HepG2 (cell line): ENCODE measurements around the gene DIP2C. TPM values are rescaled to one million over a fixed set of nuclear protein-coding genes. Genes with fewer than 3 reads are reported as not detected.
A peak's percentile ranks its signal among the peaks of the same experiment; 100 is the strongest.

Source experiments
- ATF7-NPFF ChIP-seq: sonication (generic); formaldehyde crosslinking; IDR thresholded peaks from 2 replicates; pipeline ENCODE4 v1.8.1; 2023; ENCODE audit warnings: mild to moderate bottlenecking, low read depth, missing genetic modification reagents, moderate library complexity
- CENPX ChIP-seq: sonication (generic); formaldehyde crosslinking; IDR thresholded peaks from 2 replicates; pipeline ENCODE4 v1.9.0; 2021; ENCODE audit warnings: mild to moderate bottlenecking, missing genetic modification reagents, moderate library complexity
- EP300 ChIP-seq, 3 experiments: sonication (generic) in 1 of 3; formaldehyde crosslinking in 1 of 3; IDR thresholded peaks; 2 replicates each; pipeline versions ENCODE4 v1.5.1 to v1.6.1; 2011 to 2020; ENCODE audit warnings: low read depth in 2 of 3, low read length in 2 of 3, borderline replicate concordance in 1 of 3, improper control_type of control experiment in 1 of 3, mild to moderate bottlenecking in 1 of 3, missing genetic modification reagents in 1 of 3, moderate library complexity in 1 of 3
- MTA1 ChIP-seq: sonication (generic); formaldehyde crosslinking; IDR thresholded peaks from 2 replicates; pipeline ENCODE4 v1.4.0; 2020; ENCODE audit warnings: missing genetic modification reagents, mild to moderate bottlenecking, borderline replicate concordance
- MTF1 ChIP-seq: sonication (generic); formaldehyde crosslinking; IDR thresholded peaks from 2 replicates; pipeline ENCODE4 v1.5.0; 2020; ENCODE audit warnings: missing genetic modification reagents
- THRA ChIP-seq: sonication (generic); formaldehyde crosslinking; IDR thresholded peaks from 2 replicates; pipeline ENCODE4 v1.4.0; 2020; ENCODE audit warnings: missing genetic modification reagents, borderline replicate concordance
- ZBTB14 ChIP-seq: sonication (generic); formaldehyde crosslinking; IDR thresholded peaks from 2 replicates; pipeline ENCODE4 v1.4.0; 2020; ENCODE audit warnings: missing genetic modification reagents
- ZBTB7A ChIP-seq: sonication (generic); formaldehyde crosslinking; IDR thresholded peaks from 2 replicates; pipeline ENCODE4 v1.8.0; 2022; ENCODE audit warnings: mild to moderate bottlenecking, missing genetic modification reagents
- ZMYM4 ChIP-seq: sonication (generic); formaldehyde crosslinking; IDR thresholded peaks from 2 replicates; pipeline ENCODE4 v1.8.1; 2023; ENCODE audit warnings: mild to moderate bottlenecking, missing genetic modification reagents
- ZNF136 ChIP-seq: sonication (generic); formaldehyde crosslinking; IDR thresholded peaks from 2 replicates; pipeline ENCODE4 v1.8.1; 2022; ENCODE audit warnings: low read depth, mild to moderate bottlenecking, moderate library complexity, missing genetic modification reagents
- ZNF230 ChIP-seq: sonication (generic); formaldehyde crosslinking; IDR thresholded peaks from 2 replicates; pipeline ENCODE4 v1.4.0; 2020; ENCODE audit warnings: mild to moderate bottlenecking, missing genetic modification reagents
- ZNF331 ChIP-seq: sonication (generic); formaldehyde crosslinking; IDR thresholded peaks from 2 replicates; pipeline ENCODE4 v1.4.0; 2020; ENCODE audit warnings: missing genetic modification reagents
- ZNF383 ChIP-seq: sonication (generic); formaldehyde crosslinking; IDR thresholded peaks from 2 replicates; pipeline ENCODE4 v1.4.0; 2020; ENCODE audit warnings: missing genetic modification reagents, mild to moderate bottlenecking, borderline replicate concordance
- ZNF557 ChIP-seq: sonication (generic); formaldehyde crosslinking; IDR thresholded peaks from 2 replicates; pipeline ENCODE4 v1.4.0; 2020; ENCODE audit warnings: missing genetic modification reagents
- ZSCAN29 ChIP-seq: sonication (generic); formaldehyde crosslinking; conservative IDR thresholded peaks from 2 replicates; pipeline ENCODE4 v1.4.0; 2020; ENCODE audit warnings: mild to moderate bottlenecking, missing genetic modification reagents
- polyA plus RNA-seq, 8 experiments: library from polyadenylated mRNA; depleted of rRNA in 3 of 8; stranded (reverse) in 7 of 8; unstranded in 1 of 8; fragments of >200 nt; fragmentation: Illumina TruSeq in 4 of 8; extraction: Trizol in 4 of 8; gene quantifications; 2 replicates each; pipeline versions ENCODE4 v1.2.1 to v1.2.3, GENCODE V29; 2011 to 2016; ENCODE audit warnings: low read depth in 4 of 8, missing spikeins in 1 of 8, mixed read lengths in 1 of 8; ENCODE audit not compliant: insufficient read depth in 1 of 8
- total RNA-seq, 5 experiments: library from RNA; depleted of rRNA; stranded (reverse); fragments of >200 nt; fragmentation: Illumina TruSeq; extraction: Trizol; gene quantifications; 2 replicates each; pipeline ENCODE4 v1.2.3, GENCODE V29; 2016; ENCODE audit warnings: low read depth in 1 of 5
- TF ChIP-seq, protein P1 (sequence below): sonication (generic); formaldehyde crosslinking; IDR thresholded peaks from 2 replicates; pipeline ENCODE4 v1.4.0; 2020; ENCODE audit warnings: missing genetic modification reagents
- TF ChIP-seq, protein P2 (sequence below): sonication (generic); formaldehyde crosslinking; IDR thresholded peaks from 2 replicates; pipeline ENCODE4 v1.5.1; 2020; ENCODE audit warnings: mild to moderate bottlenecking, missing genetic modification reagents, moderate library complexity
- TF ChIP-seq, protein P3 (sequence below): sonication (generic); formaldehyde crosslinking; IDR thresholded peaks from 2 replicates; pipeline ENCODE4 v1.4.0; 2020; ENCODE audit warnings: missing genetic modification reagents

Gene DIP2C
- total and polyA plus RNA-seq, 2 of the 13 experiments (the other 11 are each of a cell fraction or from before 2014, with no cell fraction given): 2.2 to 2.7 TPM

DNA sequence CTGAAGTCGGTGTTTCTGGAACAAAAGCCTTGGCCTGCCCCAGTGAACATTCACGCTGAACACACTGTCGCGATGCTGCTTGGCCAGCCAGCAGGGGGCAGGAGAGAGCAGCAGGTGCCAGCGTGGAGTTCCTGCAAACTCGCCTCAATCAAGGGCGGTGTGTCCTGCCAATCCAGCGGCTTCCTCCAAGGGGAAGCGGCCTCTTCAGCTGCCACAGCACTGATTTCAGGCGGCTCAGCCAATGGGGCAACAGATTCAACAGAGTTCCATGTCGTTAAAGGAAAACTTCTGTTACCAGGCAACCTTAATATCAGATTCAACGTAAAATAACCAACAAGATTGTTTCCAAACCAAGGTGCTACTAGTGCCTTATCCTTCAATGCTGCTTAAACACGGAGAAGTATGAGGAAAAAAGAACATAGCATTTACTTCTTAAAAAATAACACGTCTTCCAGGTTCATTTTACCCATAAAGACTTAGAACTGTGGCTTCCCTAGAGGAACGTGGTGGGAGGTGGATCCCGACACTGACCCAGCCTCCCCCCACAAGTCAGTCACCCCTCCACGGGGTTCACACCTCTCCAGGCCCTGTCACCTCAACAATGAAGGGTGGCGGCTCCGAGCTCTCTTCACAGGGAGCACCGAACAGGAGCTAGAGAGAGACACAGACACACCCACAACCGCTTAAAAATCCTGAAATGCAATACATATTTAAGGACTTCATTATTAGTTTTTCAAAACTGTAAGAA, 178.2 kb downstream of the DIP2C start (continued):
- TF ChIP-seq ZMYM4 (CRISPR knock-in tag) (peak; percentile 54; the same call in 1 of the 2 replicates), ATF7-NPFF (CRISPR knock-in tag) (no peak), MTA1 (CRISPR knock-in tag) (no peak), ZNF331 (CRISPR knock-in tag) (peak; percentile 53; the same call in 1 of the 2 replicates), ZNF136 (no peak), MTF1 (CRISPR knock-in tag) (no peak), ZNF383 (no peak), CENPX (CRISPR knock-in tag) (no peak), ZNF557 (CRISPR knock-in tag) (no peak), EP300 (IDR thresholded peaks at IDR 0.05; ENCODE audit: low read depth in 2 of 2, low read length in 2 of 2) (no peak), EP300 (CRISPR knock-in tag; IDR thresholded peaks at IDR 0.05; ENCODE audit: borderline replicate concordance) (no peak), THRA (no peak), ZNF230 (CRISPR knock-in tag) (no peak), ZBTB14 (CRISPR knock-in tag) (no peak), ZBTB7A (CRISPR knock-in tag) (no peak), ZSCAN29 (CRISPR knock-in tag) (0 out of 2 replicates have a peak, but pooled peaks have one; percentile 49)
- TF ChIP-seq, protein P1, sequence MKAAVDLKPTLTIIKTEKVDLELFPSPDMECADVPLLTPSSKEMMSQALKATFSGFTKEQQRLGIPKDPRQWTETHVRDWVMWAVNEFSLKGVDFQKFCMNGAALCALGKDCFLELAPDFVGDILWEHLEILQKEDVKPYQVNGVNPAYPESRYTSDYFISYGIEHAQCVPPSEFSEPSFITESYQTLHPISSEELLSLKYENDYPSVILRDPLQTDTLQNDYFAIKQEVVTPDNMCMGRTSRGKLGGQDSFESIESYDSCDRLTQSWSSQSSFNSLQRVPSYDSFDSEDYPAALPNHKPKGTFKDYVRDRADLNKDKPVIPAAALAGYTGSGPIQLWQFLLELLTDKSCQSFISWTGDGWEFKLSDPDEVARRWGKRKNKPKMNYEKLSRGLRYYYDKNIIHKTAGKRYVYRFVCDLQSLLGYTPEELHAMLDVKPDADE (CRISPR knock-in tag): no peak
- TF ChIP-seq, protein P2, sequence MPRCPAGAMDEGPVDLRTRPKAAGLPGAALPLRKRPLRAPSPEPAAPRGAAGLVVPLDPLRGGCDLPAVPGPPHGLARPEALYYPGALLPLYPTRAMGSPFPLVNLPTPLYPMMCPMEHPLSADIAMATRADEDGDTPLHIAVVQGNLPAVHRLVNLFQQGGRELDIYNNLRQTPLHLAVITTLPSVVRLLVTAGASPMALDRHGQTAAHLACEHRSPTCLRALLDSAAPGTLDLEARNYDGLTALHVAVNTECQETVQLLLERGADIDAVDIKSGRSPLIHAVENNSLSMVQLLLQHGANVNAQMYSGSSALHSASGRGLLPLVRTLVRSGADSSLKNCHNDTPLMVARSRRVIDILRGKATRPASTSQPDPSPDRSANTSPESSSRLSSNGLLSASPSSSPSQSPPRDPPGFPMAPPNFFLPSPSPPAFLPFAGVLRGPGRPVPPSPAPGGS: no peak
- TF ChIP-seq, protein P3, sequence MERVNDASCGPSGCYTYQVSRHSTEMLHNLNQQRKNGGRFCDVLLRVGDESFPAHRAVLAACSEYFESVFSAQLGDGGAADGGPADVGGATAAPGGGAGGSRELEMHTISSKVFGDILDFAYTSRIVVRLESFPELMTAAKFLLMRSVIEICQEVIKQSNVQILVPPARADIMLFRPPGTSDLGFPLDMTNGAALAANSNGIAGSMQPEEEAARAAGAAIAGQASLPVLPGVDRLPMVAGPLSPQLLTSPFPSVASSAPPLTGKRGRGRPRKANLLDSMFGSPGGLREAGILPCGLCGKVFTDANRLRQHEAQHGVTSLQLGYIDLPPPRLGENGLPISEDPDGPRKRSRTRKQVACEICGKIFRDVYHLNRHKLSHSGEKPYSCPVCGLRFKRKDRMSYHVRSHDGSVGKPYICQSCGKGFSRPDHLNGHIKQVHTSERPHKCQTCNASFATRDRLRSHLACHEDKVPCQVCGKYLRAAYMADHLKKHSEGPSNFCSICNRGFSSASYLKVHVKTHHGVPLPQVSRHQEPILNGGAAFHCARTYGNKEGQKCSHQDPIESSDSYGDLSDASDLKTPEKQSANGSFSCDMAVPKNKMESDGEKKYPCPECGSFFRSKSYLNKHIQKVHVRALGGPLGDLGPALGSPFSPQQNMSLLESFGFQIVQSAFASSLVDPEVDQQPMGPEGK: no peak
